GM23248 (cell line): Measurements from ENCODE around the gene HIVEP3.

Experiments
- EZH2 ChIP-seq: fragments of 200-600 bp; sonication (generic); IDR thresholded peaks from 2 replicates; pipeline ENCODE4 v1.6.1; 2018; ENCODE audit warnings: antibody characterized with exemption, mild to moderate bottlenecking; ENCODE audit not compliant: insufficient read depth, poor library complexity, severe bottlenecking
- EZH2phosphoT487 ChIP-seq: fragments of 200-600 bp; sonication (generic); IDR thresholded peaks from 2 replicates; pipeline ENCODE4 v1.6.1; 2018; ENCODE audit warnings: antibody characterized with exemption, moderate library complexity, mild to moderate bottlenecking, low read depth; ENCODE audit not compliant: insufficient read depth

DNA sequence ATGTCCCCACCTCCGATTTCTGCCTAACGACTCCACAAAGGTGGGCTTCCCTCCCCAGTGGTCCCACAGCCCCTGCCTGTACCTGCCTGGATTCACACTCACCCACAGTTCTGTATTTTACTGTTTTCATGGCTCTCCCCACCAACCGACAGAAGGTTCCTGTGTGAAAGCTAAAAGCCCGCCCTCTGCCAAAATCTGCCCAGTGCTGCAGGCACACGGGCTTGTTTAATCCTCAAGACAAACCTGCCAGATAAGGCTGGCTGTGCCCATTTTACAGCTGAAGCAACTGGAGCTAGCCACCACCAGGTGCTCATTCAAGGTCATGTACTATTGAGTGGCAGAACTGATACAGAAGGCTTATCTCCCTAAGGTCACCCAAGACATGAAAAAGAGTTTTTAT lies 114.5 kb downstream of the HIVEP3 start:
- TF ChIP-seq EZH2phosphoT487 (no peak), EZH2 (no peak)
